ENCODE measurements around the gene CNIH3.

CNIH3 gene

GRCh38 chr1:224641030-224641429 is 24.9 kb downstream of the CNIH3 start:
- CTCF ChIA-PET, result interaction anchor here (0.7 to 19.0 kb wide), 7 partner anchors 9 to 213 kb away, joined by 3 to 240 read pairs (median 9); no protein-coding TSS in a partner anchor
- TF ChIP-seq CTCF (IDR thresholded peaks at IDR 0.05; ENCODE audit: insufficient read depth, low read length, missing control alignments), result no peak
- H3K4me3 ChIP-seq (ENCODE audit: low read depth, low read length), result no peak overlapping the region
- POLR2A ChIA-PET, result no interaction called here
- no peak for DNase-seq (ENCODE audit: low read depth, low spot score)

GRCh38 chr1:224643653-224644052 is 27.5 kb downstream of the CNIH3 start:
- CTCF ChIA-PET, result interaction anchor here (0.7 to 19.0 kb wide), 25 partner anchors 10 to 281 kb away, joined by 3 to 240 read pairs (median 6); partner anchors contain the start of gene CNIH3
- DNase-seq (ENCODE audit: low read depth, low spot score), result no peak

GRCh38 chr1:224644553-224645154 is 28.5 kb downstream of the CNIH3 start:
- CTCF ChIA-PET, result interaction anchor here (0.6 to 19.0 kb wide), 37 partner anchors 10 to 280 kb away, joined by 3 to 240 read pairs (median 4); no protein-coding TSS in a partner anchor
- H3K4me3 ChIP-seq (ENCODE audit: low read depth, low read length), result no peak overlapping the region
- POLR2A ChIA-PET, result no interaction called here
- peak; percentile 80 for TF ChIP-seq CTCF (IDR thresholded peaks at IDR 0.05; ENCODE audit: insufficient read depth, low read length, missing control alignments)
- DNase-seq (ENCODE audit: low read depth, low spot score), result no peak

More at GRCh38 chr1:224643653-224644052, 27.5 kb downstream of the CNIH3 start:
- no peak overlapping the region for H3K4me3 ChIP-seq (ENCODE audit: low read depth, low read length)
- TF ChIP-seq CTCF (IDR thresholded peaks at IDR 0.05; ENCODE audit: insufficient read depth, low read length, missing control alignments), result no peak
- POLR2A ChIA-PET, result no interaction called here

GRCh38 chr1:224647449-224647848 is 31.3 kb downstream of the CNIH3 start:
- DNase-seq (ENCODE audit: low read depth, low spot score), result no peak
- H3K4me3 ChIP-seq (ENCODE audit: low read depth, low read length), result no peak overlapping the region
- POLR2A ChIA-PET, result no interaction called here
- CTCF ChIA-PET, result interaction anchor here (1.1 to 19.0 kb wide), 8 partner anchors 10 to 207 kb away, joined by 3 to 240 read pairs (median 16); no protein-coding TSS in a partner anchor
- no peak for TF ChIP-seq CTCF (IDR thresholded peaks at IDR 0.05; ENCODE audit: insufficient read depth, low read length, missing control alignments)

GRCh38 chr1:224650290-224650689 is 34.2 kb downstream of the CNIH3 start:
- POLR2A ChIA-PET, result no interaction called here
- H3K4me3 ChIP-seq (ENCODE audit: low read depth, low read length), result no peak overlapping the region
- CTCF ChIA-PET, result interaction anchor here (0.9 to 2.0 kb wide), 9 partner anchors 8 to 245 kb away, joined by 3 to 23 read pairs (median 4); no protein-coding TSS in a partner anchor
- no peak for DNase-seq (ENCODE audit: low read depth, low spot score)
- TF ChIP-seq CTCF (IDR thresholded peaks at IDR 0.05; ENCODE audit: insufficient read depth, low read length, missing control alignments), result no peak

GRCh38 chr1:224651188-224651587 is 35.1 kb downstream of the CNIH3 start:
- POLR2A ChIA-PET, result no interaction called here
- CTCF ChIA-PET, result interaction anchor here (0.9 to 2.0 kb wide), 4 partner anchors 9 to 244 kb away, joined by 4 to 23 read pairs (median 7); no protein-coding TSS in a partner anchor
- no peak overlapping the region for H3K4me3 ChIP-seq (ENCODE audit: low read depth, low read length)
- TF ChIP-seq CTCF (IDR thresholded peaks at IDR 0.05; ENCODE audit: insufficient read depth, low read length, missing control alignments), result no peak
- DNase-seq (ENCODE audit: low read depth, low spot score), result no peak
